H1 (cell line): ENCODE data around the gene ITIH4. TPM values are rescaled to one million over a fixed set of nuclear protein-coding genes. Genes with fewer than 3 reads are reported as not detected.

Experiments
- CTCF ChIA-PET: fragments of 300-600 bp; sonication (Branson Sonifier 250); formaldehyde crosslinking; loops from one replicate; lab custom pipeline; 2021; ENCODE audit not compliant: partially characterized antibody; lab: Charles Lee
- POLR2A ChIA-PET: fragments of 300-600 bp; sonication (Branson Sonifier 250); formaldehyde crosslinking; loops from one replicate; lab custom pipeline; 2021; ENCODE audit warnings: inconsistent platforms; ENCODE audit not compliant: partially characterized antibody; lab: Charles Lee
- DNase-seq, 2 experiments: peaks; one replicate each; pipeline versions ENCODE4 v3.0.0 to v3.0.0-alpha.2; 2010 to 2022; ENCODE audit warnings: low spot score in 2 of 2, low read depth in 1 of 2, mixed read lengths in 1 of 2
- FAIRE-seq: peaks from 2 replicates; lab custom pipeline; 2011; peaks lifted over from hg19 to GRCh38; lab: Jason Lieb, UNC
- H2AFZ ChIP-seq: 2 replicates; pipeline ENCODE4 v1.8.1; 2012; ENCODE audit warnings: low read length, inconsistent platforms
- H2AK5ac ChIP-seq: 2 replicates; pipeline ENCODE4 v1.6.1; 2013; ENCODE audit warnings: low read depth, low read length
- H2BK120ac ChIP-seq: replicated peaks from 2 replicates; pipeline ENCODE3; 2013; ENCODE audit warnings: low read depth, low read length, inconsistent platforms
- H2BK12ac ChIP-seq: 2 replicates; pipeline ENCODE4 v1.6.1; 2013; ENCODE audit warnings: low read depth, low read length
- H2BK15ac ChIP-seq: 2 replicates; pipeline ENCODE4 v1.6.1; 2013; ENCODE audit warnings: low read length
- H2BK20ac ChIP-seq: 2 replicates; pipeline ENCODE4 v1.6.1; 2013; ENCODE audit warnings: low read length
- H2BK5ac ChIP-seq: 2 replicates; pipeline ENCODE4 v1.6.1; 2013; ENCODE audit warnings: low read depth, low read length
- H3K14ac ChIP-seq: 2 replicates; pipeline ENCODE4 v1.6.1; 2013; ENCODE audit warnings: inconsistent platforms; ENCODE audit not compliant: insufficient read length
- H3K18ac ChIP-seq: 2 replicates; pipeline ENCODE4 v1.6.1; 2013; ENCODE audit warnings: low read length; ENCODE audit errors: extremely low read depth
- H3K23ac ChIP-seq: 2 replicates; pipeline ENCODE4 v1.6.1; 2013; ENCODE audit warnings: inconsistent platforms; ENCODE audit not compliant: insufficient read length
- H3K23me2 ChIP-seq: 2 replicates; pipeline ENCODE4 v1.6.1; 2013; ENCODE audit warnings: low read depth, low read length
- H3K27ac ChIP-seq: 2 replicates; pipeline ENCODE4 v1.6.1; 2011; ENCODE audit warnings: low read depth, low read length, inconsistent platforms
- H3K27me3 ChIP-seq, 4 experiments: replicated peaks in 1 of 4; 1 replicate in 1 of 4; 2 replicates in 3 of 4; pipeline versions ENCODE4 v1.6.1 to v1.8.1; 2011 to 2013; ENCODE audit warnings: low read length in 3 of 4, mild to moderate bottlenecking in 3 of 4, inconsistent platforms in 2 of 4, mixed read lengths in 2 of 4, moderate library complexity in 1 of 4; ENCODE audit not compliant: control insufficient read depth in 3 of 4, insufficient read depth in 3 of 4; ENCODE audit errors: extremely low read depth in 1 of 4
- H3K36me3 ChIP-seq, 4 experiments: 2 replicates each; pipeline versions ENCODE4 v1.6.1 to v1.8.1; 2011 to 2013; ENCODE audit warnings: mild to moderate bottlenecking in 4 of 4, low read length in 3 of 4, moderate library complexity in 2 of 4, control low read depth in 1 of 4, inconsistent platforms in 1 of 4; ENCODE audit not compliant: insufficient read depth in 4 of 4, control insufficient read depth in 2 of 4
- H3K4ac ChIP-seq: replicated peaks from 2 replicates; pipeline ENCODE3; 2013; ENCODE audit warnings: low read length, low read depth, mixed read lengths, inconsistent platforms; ENCODE audit not compliant: insufficient read length
- H3K4me1 ChIP-seq, 4 experiments: replicated peaks in 1 of 4; 1 replicate in 1 of 4; 2 replicates in 3 of 4; pipeline versions ENCODE4 v1.6.1 to v1.8.1; 2011 to 2013; ENCODE audit warnings: low read length in 3 of 4, inconsistent platforms in 2 of 4, mixed read lengths in 1 of 4; ENCODE audit not compliant: insufficient read depth in 4 of 4, control insufficient read depth in 3 of 4
- H3K4me2 ChIP-seq, 2 experiments: 2 replicates each; pipeline versions ENCODE4 v1.6.1 to v1.8.1; 2011 to 2013; ENCODE audit warnings: low read depth in 2 of 2, low read length in 2 of 2, control low read depth in 1 of 2, inconsistent platforms in 1 of 2, mild to moderate bottlenecking in 1 of 2; ENCODE audit not compliant: insufficient read depth in 1 of 2
- H3K4me3 ChIP-seq, 4 experiments: fragments of 200-600, 300-600 bp in 1 of 4; sonication (generic), shearing (Covaris generic), sonication (Bioruptor Twin) in 1 of 4; 2 replicates each; pipeline versions ENCODE4 v1.5.1 to v1.8.1; 2011 to 2016; ENCODE audit warnings: low read length in 4 of 4, low read depth in 3 of 4, control low read depth in 2 of 4, inconsistent platforms in 2 of 4, mild to moderate bottlenecking in 2 of 4, mixed read lengths in 1 of 4, moderate library complexity in 1 of 4; ENCODE audit not compliant: insufficient read depth in 2 of 4; ENCODE audit errors: extremely low read depth in 1 of 4
- H3K56ac ChIP-seq: replicated peaks from 2 replicates; pipeline ENCODE3; 2013; ENCODE audit warnings: low read depth, mild to moderate bottlenecking, mixed read lengths, low read length, inconsistent platforms; ENCODE audit not compliant: insufficient read length
- H3K79me1 ChIP-seq: 2 replicates; pipeline ENCODE4 v1.6.1; 2013; ENCODE audit warnings: low read depth, low read length, control low read depth
- H3K79me2 ChIP-seq, 2 experiments: 2 replicates each; pipeline versions ENCODE4 v1.6.1 to v1.8.1; 2012 to 2013; ENCODE audit warnings: low read length in 2 of 2, mild to moderate bottlenecking in 2 of 2, inconsistent platforms in 1 of 2; ENCODE audit not compliant: insufficient read depth in 2 of 2, control insufficient read depth in 1 of 2
- H3K9ac ChIP-seq, 4 experiments: replicated peaks in 1 of 4; 1 replicate in 1 of 4; 2 replicates in 3 of 4; pipeline versions ENCODE4 v1.6.1 to v1.8.1; 2011 to 2013; ENCODE audit warnings: low read depth in 3 of 4, low read length in 3 of 4, control low read depth in 2 of 4, mild to moderate bottlenecking in 2 of 4, moderate library complexity in 2 of 4, inconsistent platforms in 1 of 4; ENCODE audit errors: extremely low read depth in 1 of 4
- H3K9me3 ChIP-seq, 2 experiments: 2 replicates each; pipeline versions ENCODE4 v1.6.1 to v1.8.1; 2012 to 2013; ENCODE audit warnings: mild to moderate bottlenecking in 2 of 2, moderate library complexity in 2 of 2, control low read depth in 1 of 2, inconsistent platforms in 1 of 2, low read depth in 1 of 2, low read length in 1 of 2, mixed read lengths in 1 of 2; ENCODE audit not compliant: insufficient read depth in 2 of 2
- H4K20me1 ChIP-seq, 2 experiments: replicated peaks in 1 of 2; 2 replicates each; pipeline versions ENCODE3 to v1.8.1; 2011 to 2013; ENCODE audit warnings: inconsistent platforms in 2 of 2, low read length in 2 of 2, mild to moderate bottlenecking in 1 of 2; ENCODE audit not compliant: insufficient read depth in 2 of 2, control insufficient read depth in 1 of 2
- H4K5ac ChIP-seq: 2 replicates; pipeline ENCODE4 v1.6.1; 2013; ENCODE audit warnings: low read length, low read depth, mixed read lengths, inconsistent platforms; ENCODE audit not compliant: insufficient read length
- H4K8ac ChIP-seq: 2 replicates; pipeline ENCODE4 v1.8.0; 2013; ENCODE audit warnings: mild to moderate bottlenecking, moderate library complexity, low read length, inconsistent platforms; ENCODE audit not compliant: insufficient read depth; ENCODE audit errors: extremely low read depth
- H4K91ac ChIP-seq: replicated peaks from 2 replicates; pipeline ENCODE3; 2013; ENCODE audit warnings: low read length, mixed read lengths, inconsistent platforms; ENCODE audit not compliant: insufficient read length
- CEBPB ChIP-seq: IDR thresholded peaks from 2 replicates; pipeline ENCODE4 v1.6.1; 2012; ENCODE audit warnings: low read depth, low read length
- CHD2 ChIP-seq: IDR thresholded peaks from 2 replicates; pipeline ENCODE4 v1.6.1; 2012; ENCODE audit warnings: low read length, improper control_type of control experiment
- GABPA ChIP-seq: IDR thresholded peaks from 2 replicates; pipeline ENCODE4 v1.6.1; 2011; ENCODE audit warnings: mild to moderate bottlenecking, low read length, moderate library complexity, borderline replicate concordance; ENCODE audit not compliant: insufficient read depth
- RBBP5 ChIP-seq: IDR thresholded peaks from 2 replicates; pipeline ENCODE4 v1.7.1; 2012; ENCODE audit warnings: low read depth, mild to moderate bottlenecking, inconsistent platforms, low read length, moderate library complexity, borderline replicate concordance
- WGBS, 2 experiments: shearing (Covaris generic) in 1 of 2; methylation state at CpG; one replicate each; pipeline versions ENCODE4 v1.1.6 to v1.1.7; 2013 to 2015; ENCODE audit warnings: low lambda C conversion rate in 2 of 2, mixed read lengths in 2 of 2, inconsistent platforms in 1 of 2, low coverage in 1 of 2, missing lambda C conversion rate in 1 of 2; ENCODE audit not compliant: insufficient replicate concordance in 2 of 2, insufficient coverage in 1 of 2, insufficient read length in 1 of 2; ENCODE audit errors: extremely low coverage in 1 of 2, missing lambda C conversion rate in 1 of 2; 5-methylcytosine and 5-hydroxymethylcytosine counted together
- polyA plus RNA-seq, 7 experiments: library from polyadenylated mRNA; depleted of rRNA in 3 of 7; stranded (reverse) in 5 of 7; unstranded in 2 of 7; fragments of >200 nt in 5 of 7; fragments of 200-250 nt in 2 of 7; gene quantifications; 1 replicate in 5 of 7; 2 replicates in 1 of 7; 4 replicates in 1 of 7; pipeline versions ENCODE4 v1.2.1 to v1.2.3, GENCODE V29; 2011 to 2013; ENCODE audit warnings: missing spikeins in 2 of 7, mixed read lengths in 2 of 7
- total RNA-seq: library from RNA; stranded (reverse); fragmentation: NEBNext Ultra II Directional; extraction: Animal tissue kit (Norgen Biotek cat#: 25700); gene quantifications from 2 replicates; pipeline ENCODE4 v1.2.1, GENCODE V29; 2021

ITIH4 gene
- total and polyA plus RNA-seq, 2 of the 8 experiments (the other 6 are each of a cell fraction or from before 2014, with no cell fraction given): 3.4 to 3.7 TPM

DNA sequence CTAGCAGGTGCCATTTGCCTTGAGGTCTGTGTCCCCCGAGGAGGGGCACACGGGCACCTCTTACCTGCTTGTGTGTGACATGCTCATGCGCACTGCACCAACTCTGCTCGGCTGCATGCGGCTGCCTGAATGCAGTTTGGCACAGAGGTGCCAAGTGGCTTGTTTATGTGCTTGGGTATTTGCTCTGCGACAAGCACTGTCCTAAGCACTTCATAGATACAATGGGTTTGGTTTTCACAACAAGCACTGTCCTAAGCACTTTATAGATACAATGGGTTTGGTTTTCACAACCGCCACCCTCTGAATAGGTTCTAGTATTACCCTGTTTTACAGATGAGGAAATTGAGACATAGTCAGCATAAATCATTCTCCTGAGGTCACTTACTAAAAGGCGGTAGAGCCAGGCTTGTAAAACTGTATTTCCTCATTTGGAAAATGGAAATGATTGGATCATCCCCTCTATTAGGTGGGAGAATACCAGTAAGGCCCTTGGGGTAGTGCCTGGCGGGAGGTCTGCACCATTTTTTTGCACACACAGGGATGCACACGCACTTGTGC is 487 bp downstream of the ITIH4 start:
- Histone ChIP-seq H2AK5ac (no peak overlapping the region), H3K27me3 (no peaks in the 10 kb centered on the region), H2BK15ac (no peak overlapping the region), H3K36me3 (no peaks in the 10 kb centered on the region), H2BK5ac (no peak overlapping the region), H4K5ac (no peak overlapping the region), H4K20me1 (no peaks in the 10 kb centered on the region), H3K79me1 (no peaks in the 10 kb centered on the region), H3K9ac (no peak overlapping the region), H3K23me2 (no peaks in the 10 kb centered on the region), H3K9me3 (no peaks in the 10 kb centered on the region), H3K4me1 (peaks cover 0 to 8% (median 2%) of the 10 kb centered on the region in 4 experiments; a peak in 2 of 7 replicates), H3K4me2 (no peak overlapping the region), H3K4ac (no peak overlapping the region), H2BK12ac (no peak overlapping the region), H3K18ac (no peak overlapping the region), H2BK20ac (no peak overlapping the region), H3K4me3 (no peak overlapping the region), H3K14ac (no peak overlapping the region), H2BK120ac (no peak overlapping the region), H3K79me2 (no peaks in the 10 kb centered on the region), H2AFZ (no peak overlapping the region), H3K27ac (no peak overlapping the region), H4K91ac (no peak overlapping the region), H3K23ac (no peak overlapping the region), H4K8ac (no peak overlapping the region), H3K56ac (no peak overlapping the region)
- DNase-seq (no peak), FAIRE-seq (no peak)
- CTCF ChIA-PET: interaction anchor here (0.6 to 4.7 kb wide), 5 partner anchors 9 to 382 kb away, joined by 3 to 24 read pairs (median 3); no protein-coding TSS in a partner anchor
- POLR2A ChIA-PET: interaction anchor here (1.2 kb wide), 1 partner anchor 10 kb away, joined by 8 read pairs; no protein-coding TSS in a partner anchor
- WGBS, 2 experiments: 88% methylated on average over 10 of the region's 10 CpGs; no CpG with 5 or more reads in 1 of the 2 experiments
- TF ChIP-seq RBBP5: no peak
- no peak for TF ChIP-seq CEBPB
- no peak for TF ChIP-seq CHD2
- TF ChIP-seq GABPA: no peak
